GM12874 (cell line): ENCODE results near the gene GPR137.

Experiments
- CTCF ChIP-seq: IDR thresholded peaks from 2 replicates; pipeline ENCODE4 v1.5.1; 2011; ENCODE audit warnings: low read depth, mild to moderate bottlenecking, control low read depth, low read length, moderate library complexity; ENCODE audit not compliant: insufficient read depth

GPR137 gene

DNA sequence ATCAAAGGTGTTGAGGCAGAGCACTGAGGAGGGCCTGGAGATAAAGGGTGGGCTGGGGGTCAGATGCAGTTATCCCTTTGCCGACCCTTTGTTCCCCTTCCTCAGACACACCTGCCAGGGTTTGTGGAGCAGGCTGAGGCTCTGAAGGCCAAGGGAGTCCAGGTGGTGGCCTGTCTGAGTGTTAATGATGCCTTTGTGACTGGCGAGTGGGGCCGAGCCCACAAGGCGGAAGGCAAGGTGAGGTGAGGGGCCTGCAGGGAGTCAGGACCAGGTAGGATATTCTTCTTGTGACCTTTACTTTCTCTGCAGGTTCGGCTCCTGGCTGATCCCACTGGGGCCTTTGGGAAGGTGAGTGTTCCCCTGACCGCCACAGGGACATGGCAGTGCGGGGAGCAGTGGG lies 34.9 kb downstream of the GPR137 start:
- no peak for TF ChIP-seq CTCF

DNA sequence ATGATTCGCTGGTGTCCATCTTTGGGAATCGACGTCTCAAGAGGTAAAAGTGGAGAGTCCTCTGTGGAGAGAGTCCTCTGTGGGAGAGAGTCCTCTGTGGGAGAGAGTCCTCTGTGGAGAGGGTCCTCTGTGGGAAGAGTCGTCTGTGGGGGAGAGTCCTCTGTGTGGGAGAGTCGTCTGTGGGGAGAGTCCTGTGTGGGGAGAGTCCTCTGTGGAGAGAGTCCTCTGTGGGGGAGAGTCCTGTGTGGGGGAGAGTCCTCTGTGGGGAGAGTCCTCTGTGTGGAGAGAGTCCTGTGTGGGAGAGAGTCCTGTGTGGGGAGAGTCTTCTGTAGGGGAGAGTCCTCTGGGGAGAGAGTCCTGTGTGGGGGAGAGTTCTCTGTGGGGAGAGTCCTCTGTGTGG lies 35.4 kb downstream of the GPR137 start:
- no peak for TF ChIP-seq CTCF

- TF ChIP-seq CTCF, result no peak
These were observed 35.9 kb downstream of the GPR137 start for GRCh38 chr11:64321533-64321932.

DNA sequence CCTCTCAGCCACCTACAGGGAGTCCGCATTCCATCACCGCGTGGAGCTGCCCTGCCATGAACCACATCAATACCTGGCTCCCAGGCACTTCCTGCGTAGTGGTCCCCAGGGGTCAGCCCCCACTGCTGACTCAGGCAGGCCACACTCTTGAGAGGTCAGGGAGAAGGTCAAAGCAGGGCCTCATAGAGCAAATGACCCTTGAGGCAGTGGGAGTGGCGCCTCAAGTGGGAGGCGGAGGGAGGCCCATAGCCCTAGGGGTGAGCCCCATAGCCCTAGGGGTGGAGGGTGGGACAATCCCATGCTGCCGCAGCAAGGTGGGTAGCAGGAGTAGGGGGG lies 37.2 kb downstream of the GPR137 start:
- TF ChIP-seq CTCF, result no peak

GRCh38 chr11:64323373-64323772 lies 37.7 kb downstream of the GPR137 start:
- no peak for TF ChIP-seq CTCF

DNA sequence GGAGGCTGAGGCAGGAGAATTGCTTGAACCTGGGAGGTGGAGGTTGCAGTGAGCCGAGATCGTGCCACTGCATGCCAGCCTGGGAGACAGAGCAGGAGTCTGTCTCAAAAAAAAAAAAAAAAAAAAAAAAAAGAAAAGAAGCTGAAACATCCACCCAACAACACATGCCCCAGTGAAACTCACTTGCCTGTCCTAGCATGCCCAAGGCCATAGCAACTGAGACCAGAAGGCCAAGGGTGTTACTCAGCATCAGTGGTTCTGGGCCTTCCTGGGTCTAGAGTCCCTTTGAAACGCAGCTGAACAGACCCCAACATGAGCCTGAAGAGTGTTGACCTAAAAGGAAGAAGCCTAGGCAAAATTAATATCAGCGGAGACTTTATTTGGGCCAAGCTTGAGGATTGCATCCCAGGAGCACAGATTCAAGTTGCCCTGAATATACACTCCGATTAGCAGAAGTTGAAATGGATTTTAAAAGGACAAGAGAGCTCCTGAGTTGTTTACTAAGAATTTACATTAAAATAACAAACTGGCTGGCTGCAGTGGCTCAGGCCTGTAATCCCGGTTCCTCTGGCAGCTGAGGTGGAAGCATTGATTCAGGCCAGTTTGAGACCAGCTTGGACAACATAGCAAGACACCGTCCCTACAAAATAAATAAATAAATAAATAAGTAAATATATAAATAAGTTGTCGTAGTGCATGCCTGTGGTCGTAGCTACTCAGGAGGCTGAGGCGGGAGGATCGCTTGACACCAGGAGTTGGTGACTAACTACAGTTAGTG lies 39.2 kb downstream of the GPR137 start:
- TF ChIP-seq CTCF, result no peak

DNA sequence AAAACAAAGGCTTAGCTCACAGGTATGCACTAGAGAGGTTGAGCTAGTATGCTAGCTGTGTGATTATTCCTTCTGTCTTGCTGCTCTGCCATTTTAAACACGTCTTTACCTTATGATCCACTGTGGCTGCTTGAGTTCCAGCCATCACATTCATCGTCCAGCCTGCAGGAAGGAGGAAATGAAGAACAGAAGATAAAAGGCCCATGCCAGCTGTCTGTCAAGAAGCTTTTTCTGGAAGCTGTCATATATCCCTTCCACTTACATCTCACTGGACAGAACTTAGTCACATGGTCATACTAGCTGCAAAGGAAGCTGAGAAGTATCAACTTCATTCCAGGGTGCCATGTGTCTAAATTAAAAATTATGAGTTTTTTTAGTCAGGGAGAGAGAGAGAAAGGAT lies 41.7 kb downstream of the GPR137 start:
- no peak for TF ChIP-seq CTCF
